B cell (primary cell): ENCODE data around the gene PSD. TPM values are rescaled to one million over a fixed set of nuclear protein-coding genes. Genes with fewer than 3 reads are reported as not detected.

Experiments
- ATAC-seq: fragments of 200-7000 bp; cut with Tn5 transposase; one replicate; pipeline ENCODE4 v1.10.0; 2021; ENCODE audit warnings: low read depth, mild to moderate bottlenecking, moderate number of reproducible peaks, moderate library complexity
- CTCF ChIA-PET: fragments of 350-600 bp; sonication (Branson Sonifier 250); formaldehyde crosslinking; loops from one replicate; lab custom pipeline; 2021; ENCODE audit warnings: antibody characterized with exemption, inconsistent platforms; lab: Charles Lee
- POLR2A ChIA-PET: fragments of 350-600 bp; sonication (Branson Sonifier 250); formaldehyde crosslinking; loops from one replicate; lab custom pipeline; 2021; ENCODE audit warnings: antibody characterized with exemption; lab: Charles Lee
- DNase-seq: peaks from one replicate; pipeline ENCODE4 v3.0.0; 2013
- H2AFZ ChIP-seq: 2 replicates; pipeline ENCODE4 v1.6.1; 2012; ENCODE audit warnings: mild to moderate bottlenecking, low read depth, low read length; ENCODE audit not compliant: insufficient read depth, poor library complexity, severe bottlenecking
- H3K27ac ChIP-seq, 2 donors: 1 replicate in 1 of 2; 2 replicates in 1 of 2; pipeline ENCODE4 v1.5.1; 2012 to 2013; ENCODE audit warnings: low read length in 2 of 2, mild to moderate bottlenecking in 2 of 2, moderate library complexity in 1 of 2
- H3K27me3 ChIP-seq, 4 experiments: fragments of 200-600 bp in 1 of 4; sonication (generic) in 1 of 4; replicated peaks in 1 of 4; 1 replicate in 2 of 4; 2 replicates in 2 of 4; pipeline versions ENCODE4 v1.6.1 to v1.7.0; 2013 to 2016; ENCODE audit warnings: low read length in 3 of 4, mild to moderate bottlenecking in 2 of 4, mixed read lengths in 1 of 4, moderate library complexity in 1 of 4; ENCODE audit not compliant: insufficient read depth in 4 of 4, control insufficient read depth in 3 of 4; ENCODE audit errors: control extremely low read depth in 1 of 4
- H3K36me3 ChIP-seq, 2 experiments: replicated peaks in 1 of 2; 1 replicate in 1 of 2; 2 replicates in 1 of 2; pipeline versions ENCODE4 v1.6.1 to v1.7.1; 2013; ENCODE audit warnings: low read length in 1 of 2; ENCODE audit not compliant: insufficient read depth in 2 of 2, control insufficient read depth in 1 of 2; ENCODE audit errors: control extremely low read depth in 1 of 2, extremely low read depth in 1 of 2
- H3K4me1 ChIP-seq, 2 donors: fragments of 200-600 bp in 1 of 2; sonication (generic) in 1 of 2; 1 replicate in 1 of 2; 2 replicates in 1 of 2; pipeline versions ENCODE4 v1.5.1 to v1.6.1; 2013 to 2017; ENCODE audit warnings: low read length in 2 of 2; ENCODE audit not compliant: control insufficient read depth in 2 of 2, insufficient read depth in 2 of 2
- H3K4me2 ChIP-seq: replicated peaks from 2 replicates; pipeline ENCODE3; 2012; ENCODE audit warnings: mild to moderate bottlenecking, low read depth, low read length; ENCODE audit not compliant: poor library complexity, severe bottlenecking
- H3K4me3 ChIP-seq, 5 experiments: fragments of 200-600 bp in 1 of 5; sonication (generic) in 1 of 5; 1 replicate in 3 of 5; 2 replicates in 2 of 5; pipeline versions ENCODE4 v1.5.1 to v1.7.0; 2011 to 2016; ENCODE audit warnings: low read length in 4 of 5, mild to moderate bottlenecking in 4 of 5, low read depth in 2 of 5, control low read depth in 1 of 5, moderate library complexity in 1 of 5; ENCODE audit not compliant: insufficient read depth in 1 of 5; ENCODE audit errors: control extremely low read depth in 1 of 5, extremely low read depth in 1 of 5
- H3K79me2 ChIP-seq: fragments of 200-600 bp; sonication (generic); one replicate; pipeline ENCODE4 v1.6.0; 2016; ENCODE audit warnings: low read length; ENCODE audit not compliant: control insufficient read depth, insufficient read depth
- H3K9ac ChIP-seq: fragments of 200-600 bp; sonication (generic); 2 replicates; pipeline ENCODE4 v1.6.1; 2017; ENCODE audit warnings: mild to moderate bottlenecking, low read length, moderate library complexity
- H3K9me3 ChIP-seq, 3 donors: one replicate each; pipeline versions ENCODE4 v1.6.1 to v1.7.1; 2013; ENCODE audit warnings: low read length in 2 of 3; ENCODE audit not compliant: control insufficient read depth in 2 of 3, insufficient read depth in 1 of 3; ENCODE audit errors: control extremely low read depth in 1 of 3
- H4K20me1 ChIP-seq: 2 replicates; pipeline ENCODE4 v1.6.0; 2012; ENCODE audit warnings: mild to moderate bottlenecking, low read length; ENCODE audit not compliant: insufficient read depth, control insufficient read depth, poor library complexity, severe bottlenecking
- H3K27ac Mint-ChIP-seq: one replicate; pipeline ENCODE4 v1.8.0; 2021; ENCODE audit warnings: mixed read lengths
- H3K27me3 Mint-ChIP-seq: one replicate; pipeline ENCODE4 v1.8.0; 2021; ENCODE audit warnings: mixed read lengths
- H3K4me1 Mint-ChIP-seq: one replicate; pipeline ENCODE4 v1.8.0; 2021; ENCODE audit warnings: mixed read lengths
- H3K4me3 Mint-ChIP-seq: one replicate; pipeline ENCODE4 v1.8.0; 2021; ENCODE audit warnings: mixed read lengths
- H3K9me3 Mint-ChIP-seq: one replicate; pipeline ENCODE4 v1.8.0; 2022; ENCODE audit warnings: mixed read lengths; ENCODE audit not compliant: insufficient read depth
- EZH2 ChIP-seq: IDR thresholded peaks from 2 replicates; pipeline ENCODE4 v1.6.1; 2012; ENCODE audit warnings: borderline replicate concordance, low read depth, mild to moderate bottlenecking, moderate library complexity, low read length; ENCODE audit not compliant: insufficient read depth, poor library complexity, severe bottlenecking
- WGBS: methylation state at CpG from one replicate; pipeline ENCODE4 v1.1.5; 2013; ENCODE audit warnings: missing lambda C conversion rate; ENCODE audit not compliant: insufficient coverage; 5-methylcytosine and 5-hydroxymethylcytosine counted together
- intact Hi-C: fragments of 100-400 bp; cut with micrococcal nuclease; formaldehyde crosslinking; loops from one replicate; pipeline ENCODE4 v1.10.0; 2022
- polyA minus RNA-seq: library from RNA; depleted of rRNA, polyadenylated mRNA; stranded (reverse); fragments of >200 nt; gene quantifications from 2 replicates; pipeline ENCODE4 v1.2.3, GENCODE V29; 2012
- polyA plus RNA-seq: library from polyadenylated mRNA; depleted of rRNA; stranded (reverse); fragments of >200 nt; gene quantifications from 2 replicates; pipeline ENCODE4 v1.2.3, GENCODE V29; 2012
- total RNA-seq, 2 donors: library from RNA; stranded (reverse); fragments of 120-200 nt in 1 of 2; gene quantifications; 1 replicate in 1 of 2; 2 replicates in 1 of 2; pipeline versions ENCODE4 v1.2.3 to v1.2.4, GENCODE V29; 2013 to 2022
- TF ChIP-seq, protein P1 (sequence below): fragments of 200-600 bp; IDR thresholded peaks from one replicate; pipeline ENCODE4 v1.8.0; 2022; ENCODE audit warnings: antibody characterized with exemption, mild to moderate bottlenecking

Gene PSD
- total RNA-seq (0.81 and 1.6 TPM in 2 replicates), polyA plus RNA-seq (0.40 and 0.52 TPM in 2 replicates), polyA minus RNA-seq (0.78 and 0.86 TPM in 2 replicates)
- 0.26 TPM for total RNA-seq (2013)

DNA sequence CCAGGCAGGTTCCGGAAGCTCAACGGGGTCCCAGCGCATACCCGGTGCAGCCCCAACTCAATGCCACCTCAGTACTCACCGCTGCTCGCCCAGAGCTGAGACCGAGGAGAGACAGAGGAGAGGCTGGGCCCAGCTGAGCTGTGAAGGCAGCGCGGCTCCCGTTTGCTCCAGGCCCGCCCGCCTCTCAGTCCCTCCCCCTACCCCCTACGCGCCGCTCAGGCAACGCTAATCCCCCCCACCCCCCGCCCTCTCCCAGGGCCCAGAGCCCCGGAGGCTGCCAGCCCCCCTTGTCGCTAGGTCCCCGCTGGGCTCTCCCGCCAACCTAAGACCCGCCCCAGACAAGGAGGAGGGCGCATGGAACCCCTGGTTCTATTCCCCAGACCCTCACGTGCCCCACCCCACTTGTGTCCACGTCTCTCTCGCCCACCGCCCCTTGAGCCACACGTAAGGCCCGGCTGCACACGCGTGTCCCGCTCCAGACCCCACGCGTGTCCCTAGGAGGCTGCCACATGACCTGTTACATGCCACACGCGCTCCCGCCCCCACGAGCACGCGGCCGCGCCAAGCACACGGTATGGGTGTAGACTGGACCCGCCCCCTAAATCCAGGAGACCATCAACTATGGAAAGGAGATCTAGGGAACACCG, at the start of gene PSD:
Gene PSD (minus strand): TSS at position 164 of the 647 bp plus-strand sequence. CDS start 1,747 bp downstream, outside the sequence.
- intact Hi-C loops: no loop called here
- Mint-ChIP-seq H3K4me3 (peak within 1 kb of the TSS; percentile 99), H3K27ac (peak within 1 kb of the TSS; percentile 59), H3K4me1 (peaks cover 38% of the 10 kb centered on the region), H3K9me3 (no peaks in the 10 kb centered on the region), H3K27me3 (peaks cover 33% of the 10 kb centered on the region)
- ChIA-PET POLR2A (interaction anchor here (0.7 kb wide), 1 partner anchor 24 kb away, joined by 3 read pairs; no protein-coding TSS in a partner anchor), CTCF (no interaction called here)
- Histone ChIP-seq H3K36me3 (peaks cover 0 to 8% of the 10 kb centered on the region in 2 experiments), H3K4me2 (peak within 1 kb of the TSS; percentile 90), H3K27ac (no peak within 1 kb of the TSS), H2AFZ (peak within 1 kb of the TSS; percentile 10), H3K9me3 (peaks cover 0 to 12% (median 0%) of the 10 kb centered on the region in 3 donors), H3K79me2 (no peaks in the 10 kb centered on the region), H3K27me3 (peaks cover 0 to 50% (median 30%) of the 10 kb centered on the region in 4 experiments), H4K20me1 (peaks cover 15% of the 10 kb centered on the region), H3K9ac (peak within 1 kb of the TSS; percentile 77), H3K4me1 (peaks cover 32 to 34% of the 10 kb centered on the region in 2 donors), H3K4me3 (peak within 1 kb of the TSS in 4 of 5 experiments; percentile 34 to 92 (median 84))
- 10% methylated on average over 34 of the region's 45 CpGs for WGBS
- DNase-seq (peak; percentile 29), ATAC-seq (no peak)
- TF ChIP-seq EZH2: no peak
- TF ChIP-seq, protein P1, sequence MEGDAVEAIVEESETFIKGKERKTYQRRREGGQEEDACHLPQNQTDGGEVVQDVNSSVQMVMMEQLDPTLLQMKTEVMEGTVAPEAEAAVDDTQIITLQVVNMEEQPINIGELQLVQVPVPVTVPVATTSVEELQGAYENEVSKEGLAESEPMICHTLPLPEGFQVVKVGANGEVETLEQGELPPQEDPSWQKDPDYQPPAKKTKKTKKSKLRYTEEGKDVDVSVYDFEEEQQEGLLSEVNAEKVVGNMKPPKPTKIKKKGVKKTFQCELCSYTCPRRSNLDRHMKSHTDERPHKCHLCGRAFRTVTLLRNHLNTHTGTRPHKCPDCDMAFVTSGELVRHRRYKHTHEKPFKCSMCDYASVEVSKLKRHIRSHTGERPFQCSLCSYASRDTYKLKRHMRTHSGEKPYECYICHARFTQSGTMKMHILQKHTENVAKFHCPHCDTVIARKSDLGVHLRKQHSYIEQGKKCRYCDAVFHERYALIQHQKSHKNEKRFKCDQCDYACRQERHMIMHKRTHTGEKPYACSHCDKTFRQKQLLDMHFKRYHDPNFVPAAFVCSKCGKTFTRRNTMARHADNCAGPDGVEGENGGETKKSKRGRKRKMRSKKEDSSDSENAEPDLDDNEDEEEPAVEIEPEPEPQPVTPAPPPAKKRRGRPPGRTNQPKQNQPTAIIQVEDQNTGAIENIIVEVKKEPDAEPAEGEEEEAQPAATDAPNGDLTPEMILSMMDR: no peak

DNA sequence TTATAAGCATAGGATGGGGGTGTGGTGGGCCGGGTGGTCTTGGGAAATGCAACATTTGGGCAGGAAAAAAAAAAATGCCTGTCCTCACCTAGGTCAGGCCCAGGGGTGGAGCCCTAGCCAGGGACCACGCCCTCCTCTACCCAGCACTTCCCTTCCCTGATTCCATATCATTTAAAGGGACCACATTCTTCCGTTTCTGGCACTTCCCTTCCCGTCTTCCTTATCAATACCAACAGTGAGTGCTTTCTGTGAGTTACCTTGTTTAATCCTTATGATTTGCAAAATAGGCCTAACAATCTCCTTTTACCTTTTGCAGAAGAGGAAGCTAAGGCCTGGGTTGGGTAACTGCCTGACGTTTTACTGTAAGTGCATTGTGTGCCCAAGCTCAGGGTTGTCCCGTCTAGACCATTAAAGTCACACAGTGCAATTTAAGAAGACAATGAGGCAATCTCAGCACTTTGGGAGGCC, 49.4 kb upstream of the PSD start:
- ChIA-PET POLR2A (no interaction called here), CTCF (interaction anchor here (5.5 kb wide), 1 partner anchor 11 kb away, joined by 22 read pairs; no protein-coding TSS in a partner anchor)
- no peak for ATAC-seq
- DNase-seq: no peak
- Mint-ChIP-seq H3K27me3 (no peaks in the 10 kb centered on the region), H3K9me3 (no peaks in the 10 kb centered on the region), H3K4me3 (no peak overlapping the region), H3K4me1 (peaks cover 5% of the 10 kb centered on the region), H3K27ac (no peak overlapping the region)
- Histone ChIP-seq H3K36me3 (no peaks in the 10 kb centered on the region), H2AFZ (no peak overlapping the region), H3K9me3 (no peaks in the 10 kb centered on the region), H3K4me2 (no peak overlapping the region), H3K9ac (no peak overlapping the region), H3K79me2 (no peaks in the 10 kb centered on the region), H3K4me1 (peaks cover 0 to under 1% of the 10 kb centered on the region in 2 donors), H3K4me3 (no peak overlapping the region), H3K27ac (no peak overlapping the region), H4K20me1 (no peaks in the 10 kb centered on the region), H3K27me3 (no peaks in the 10 kb centered on the region)
- intact Hi-C loops: no loop called here
- TF ChIP-seq, protein P1: no peak
- no peak for TF ChIP-seq EZH2
- 72% methylated on average over 2 of the region's 6 CpGs for WGBS
